ENCODE data around the gene CSNK2B.
"Not testable (repeated sequence)": the region's sequence is repeated elsewhere in the genome, so short reads cannot be mapped to it uniquely, and the experiment has no call there.

CSNK2B gene

DNA sequence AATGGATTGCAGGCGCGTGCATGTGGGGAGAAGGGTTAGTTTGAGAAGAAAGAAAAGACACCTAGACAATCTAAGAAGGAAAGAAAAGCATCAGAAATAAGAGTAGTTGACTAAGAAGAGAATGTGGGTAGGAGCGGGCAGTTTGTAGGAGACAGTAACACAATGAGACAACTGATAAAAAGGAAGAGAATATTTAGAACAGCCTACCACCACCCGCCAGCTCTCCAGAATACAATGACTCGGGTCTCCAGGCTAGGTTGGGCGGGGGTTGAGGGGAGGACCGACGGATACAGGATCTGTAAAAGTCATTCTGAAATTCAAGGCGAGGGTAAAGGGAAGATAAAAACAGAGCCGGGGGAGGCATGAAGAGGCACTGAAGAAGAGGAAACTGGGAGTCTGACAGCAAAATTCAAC lies 36.5 kb downstream of the CSNK2B start:
- Histone ChIP-seq H3K4me3 (ENCODE audit: low read depth in 1 of 2, low read length in 2 of 2) (peak overlapping the region; percentile 84 to 89), H3K9me3 (ENCODE audit: control insufficient read depth in 1 of 2, low read length in 2 of 2) (no peaks in the 10 kb centered on the region), H3K36me3 (ENCODE audit: control insufficient read depth in 1 of 2, insufficient read depth in 2 of 2, low read length in 2 of 2) (peaks cover 4 to 18% of the 10 kb centered on the region in 2 donors), H3K9ac (ENCODE audit: low read depth in 1 of 2, low read length in 2 of 2) (peak overlapping the region; percentile 89 to 97), H3K4me1 (ENCODE audit: control insufficient read depth in 1 of 2, insufficient read depth in 2 of 2, low read length in 2 of 2) (peaks cover 15% of the 10 kb centered on the region in 2 donors), H3K27ac (ENCODE audit: low read depth, low read length) (peak overlapping the region; percentile 98), H3K27me3 (ENCODE audit: control insufficient read depth in 1 of 2, insufficient read depth in 2 of 2, low read length in 2 of 2) (no peaks in the 10 kb centered on the region)

DNA sequence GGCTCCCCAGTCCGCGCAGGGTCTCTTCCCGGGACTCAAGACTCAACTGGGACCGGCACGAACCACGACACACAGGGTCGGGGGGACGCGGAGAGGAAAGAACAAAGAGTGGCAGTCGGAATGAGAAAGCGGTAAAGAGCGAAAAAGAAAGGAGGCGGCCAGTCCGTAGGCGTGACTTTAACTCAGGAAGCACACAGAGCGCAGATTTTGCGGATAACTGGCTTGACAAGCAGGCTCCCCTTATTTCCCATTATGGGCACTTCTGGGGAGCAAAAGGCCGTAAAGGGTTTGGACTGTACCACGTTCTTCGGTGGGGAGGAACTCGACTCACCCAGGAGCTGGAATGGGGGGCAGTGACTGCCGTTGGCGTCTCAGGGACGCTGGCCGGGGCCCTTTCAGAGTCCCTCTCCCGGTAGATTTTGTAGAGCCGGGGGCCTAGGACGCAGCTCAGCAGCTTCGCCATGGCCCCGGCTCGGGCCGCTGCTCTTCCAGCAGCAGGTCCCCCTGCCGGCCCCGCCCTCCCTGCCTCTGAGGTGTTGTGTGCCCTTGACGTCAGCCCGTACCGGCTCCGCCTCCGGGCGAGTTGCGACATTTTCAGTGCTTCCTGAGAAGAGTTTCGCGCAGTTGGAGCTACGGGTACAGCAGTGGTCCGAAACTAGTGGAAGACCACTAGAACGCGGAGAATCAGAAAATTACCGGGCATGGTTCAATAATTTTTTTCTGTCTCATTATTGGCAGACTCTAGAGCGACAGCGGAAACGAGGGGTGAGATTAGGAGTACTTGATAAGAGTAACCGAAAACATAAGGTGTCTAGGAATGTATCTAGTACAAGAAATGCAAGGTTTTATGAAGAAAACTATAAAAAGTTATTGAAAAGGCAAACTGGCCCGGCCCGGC lies 37.2 kb downstream of the CSNK2B start, which contains the start of gene ABHD16A:
ABHD16A (minus strand) TSS at position 506 of the 898 bp plus-strand sequence; CDS start at position 463, 43 bp downstream.
- peak within 1 kb of the TSS; percentile 84 to 89 for H3K4me3 ChIP-seq (ENCODE audit: low read depth in 1 of 2, low read length in 2 of 2)
- H3K27ac ChIP-seq (ENCODE audit: low read depth, low read length), result peak within 1 kb of the TSS; percentile 98
- peak within 1 kb of the TSS; percentile 89 to 97 for H3K9ac ChIP-seq (ENCODE audit: low read depth in 1 of 2, low read length in 2 of 2)
- peaks cover 15% of the 10 kb centered on the region in 2 donors for H3K4me1 ChIP-seq (ENCODE audit: control insufficient read depth in 1 of 2, insufficient read depth in 2 of 2, low read length in 2 of 2)
- peaks cover 0 to 13% of the 10 kb centered on the region in 2 donors for H3K36me3 ChIP-seq (ENCODE audit: control insufficient read depth in 1 of 2, insufficient read depth in 2 of 2, low read length in 2 of 2)
- H3K27me3 ChIP-seq (ENCODE audit: control insufficient read depth in 1 of 2, insufficient read depth in 2 of 2, low read length in 2 of 2), result no peaks in the 10 kb centered on the region
- H3K9me3 ChIP-seq (ENCODE audit: control insufficient read depth in 1 of 2, low read length in 2 of 2), result no peaks in the 10 kb centered on the region

- no peak overlapping the region for H3K4me3 ChIP-seq (ENCODE audit: low read depth in 1 of 2, low read length in 2 of 2)
- no peak overlapping the region for H3K27ac ChIP-seq (ENCODE audit: low read depth, low read length)
- no peak overlapping the region for H3K9ac ChIP-seq (ENCODE audit: low read depth in 1 of 2, low read length in 2 of 2)
- no peaks in the 10 kb centered on the region for H3K27me3 ChIP-seq (ENCODE audit: control insufficient read depth in 1 of 2, insufficient read depth in 2 of 2, low read length in 2 of 2)
- no peaks in the 10 kb centered on the region for H3K9me3 ChIP-seq (ENCODE audit: control insufficient read depth in 1 of 2, low read length in 2 of 2)
- H3K4me1 ChIP-seq (ENCODE audit: control insufficient read depth in 1 of 2, insufficient read depth in 2 of 2, low read length in 2 of 2), result peaks cover 13 to 16% of the 10 kb centered on the region in 2 donors
- peaks cover 0 to under 1% of the 10 kb centered on the region in 2 donors for H3K36me3 ChIP-seq (ENCODE audit: control insufficient read depth in 1 of 2, insufficient read depth in 2 of 2, low read length in 2 of 2)
These were observed 40.1 kb downstream of the CSNK2B start for GRCh38 chr6:31705931-31706330.

DNA sequence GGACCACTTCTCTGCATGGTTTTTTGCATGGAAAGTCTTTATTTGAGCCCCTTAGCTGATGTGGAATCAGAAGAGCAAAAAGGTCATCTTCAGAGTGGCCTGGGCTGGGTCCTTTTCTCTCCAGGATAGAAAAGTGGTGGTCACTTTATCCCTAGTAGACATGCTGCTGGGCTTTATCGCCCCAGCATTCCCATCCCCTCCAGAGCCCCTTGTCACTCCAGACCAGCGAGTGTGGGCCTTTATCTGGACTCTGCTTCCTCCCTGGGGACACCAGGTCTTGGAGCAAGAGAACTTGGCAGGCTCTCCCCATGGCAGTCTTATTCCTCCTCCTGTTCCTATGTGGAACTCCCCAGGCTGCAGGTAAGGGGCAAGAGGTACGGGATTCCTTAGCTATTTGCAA lies 40.7 kb downstream of the CSNK2B start, which contains the start of gene LY6G6F:
LY6G6F (plus strand) TSS at position 268 of the 400 bp plus-strand sequence; CDS start at position 309, 41 bp downstream.
- no peaks in the 10 kb centered on the region for H3K9me3 ChIP-seq (ENCODE audit: control insufficient read depth in 1 of 2, low read length in 2 of 2)
- no peak within 1 kb of the TSS for H3K4me3 ChIP-seq (ENCODE audit: low read depth in 1 of 2, low read length in 2 of 2)
- no peaks in the 10 kb centered on the region for H3K36me3 ChIP-seq (ENCODE audit: control insufficient read depth in 1 of 2, insufficient read depth in 2 of 2, low read length in 2 of 2)
- H3K9ac ChIP-seq (ENCODE audit: low read depth in 1 of 2, low read length in 2 of 2), result no peak within 1 kb of the TSS
- H3K27ac ChIP-seq (ENCODE audit: low read depth, low read length), result no peak within 1 kb of the TSS
- no peaks in the 10 kb centered on the region for H3K27me3 ChIP-seq (ENCODE audit: control insufficient read depth in 1 of 2, insufficient read depth in 2 of 2, low read length in 2 of 2)
- H3K4me1 ChIP-seq (ENCODE audit: control insufficient read depth in 1 of 2, insufficient read depth in 2 of 2, low read length in 2 of 2), result peaks cover 12 to 16% of the 10 kb centered on the region in 2 donors

DNA sequence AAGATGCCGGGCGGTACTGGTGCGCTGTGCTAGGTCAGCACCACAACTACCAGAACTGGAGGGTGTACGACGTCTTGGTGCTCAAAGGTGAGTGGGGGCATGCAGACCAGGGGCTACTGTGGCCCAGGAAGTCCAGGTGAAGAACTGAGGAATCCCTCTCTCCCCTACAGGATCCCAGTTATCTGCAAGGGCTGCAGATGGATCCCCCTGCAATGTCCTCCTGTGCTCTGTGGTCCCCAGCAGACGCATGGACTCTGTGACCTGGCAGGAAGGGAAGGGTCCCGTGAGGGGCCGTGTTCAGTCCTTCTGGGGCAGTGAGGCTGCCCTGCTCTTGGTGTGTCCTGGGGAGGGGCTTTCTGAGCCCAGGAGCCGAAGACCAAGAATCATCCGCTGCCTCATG lies 41.8 kb downstream of the CSNK2B start:
- H3K4me1 ChIP-seq (ENCODE audit: control insufficient read depth in 1 of 2, insufficient read depth in 2 of 2, low read length in 2 of 2), result peaks cover 10 to 18% of the 10 kb centered on the region in 2 donors
- H3K9ac ChIP-seq (ENCODE audit: low read depth in 1 of 2, low read length in 2 of 2), result no peak overlapping the region
- H3K4me3 ChIP-seq (ENCODE audit: low read depth in 1 of 2, low read length in 2 of 2), result no peak overlapping the region
- no peaks in the 10 kb centered on the region for H3K9me3 ChIP-seq (ENCODE audit: control insufficient read depth in 1 of 2, low read length in 2 of 2)
- H3K27ac ChIP-seq (ENCODE audit: low read depth, low read length), result no peak overlapping the region
- H3K27me3 ChIP-seq (ENCODE audit: control insufficient read depth in 1 of 2, insufficient read depth in 2 of 2, low read length in 2 of 2), result no peaks in the 10 kb centered on the region
- H3K36me3 ChIP-seq (ENCODE audit: control insufficient read depth in 1 of 2, insufficient read depth in 2 of 2, low read length in 2 of 2), result no peaks in the 10 kb centered on the region

- H3K36me3 ChIP-seq (ENCODE audit: control insufficient read depth in 1 of 2, insufficient read depth in 2 of 2, low read length in 2 of 2), result no peaks in the 10 kb centered on the region
- H3K9me3 ChIP-seq (ENCODE audit: control insufficient read depth in 1 of 2, low read length in 2 of 2), result no peaks in the 10 kb centered on the region
- H3K9ac ChIP-seq (ENCODE audit: low read depth in 1 of 2, low read length in 2 of 2), result no peak overlapping the region
- H3K4me1 ChIP-seq (ENCODE audit: control insufficient read depth in 1 of 2, insufficient read depth in 2 of 2, low read length in 2 of 2), result peaks cover 10 to 18% of the 10 kb centered on the region in 2 donors
- H3K4me3 ChIP-seq (ENCODE audit: low read depth in 1 of 2, low read length in 2 of 2), result no peak overlapping the region
- H3K27me3 ChIP-seq (ENCODE audit: control insufficient read depth in 1 of 2, insufficient read depth in 2 of 2, low read length in 2 of 2), result no peaks in the 10 kb centered on the region
- H3K27ac ChIP-seq (ENCODE audit: low read depth, low read length), result no peak overlapping the region
These were observed 42.3 kb downstream of the CSNK2B start for GRCh38 chr6:31708224-31708623.

DNA sequence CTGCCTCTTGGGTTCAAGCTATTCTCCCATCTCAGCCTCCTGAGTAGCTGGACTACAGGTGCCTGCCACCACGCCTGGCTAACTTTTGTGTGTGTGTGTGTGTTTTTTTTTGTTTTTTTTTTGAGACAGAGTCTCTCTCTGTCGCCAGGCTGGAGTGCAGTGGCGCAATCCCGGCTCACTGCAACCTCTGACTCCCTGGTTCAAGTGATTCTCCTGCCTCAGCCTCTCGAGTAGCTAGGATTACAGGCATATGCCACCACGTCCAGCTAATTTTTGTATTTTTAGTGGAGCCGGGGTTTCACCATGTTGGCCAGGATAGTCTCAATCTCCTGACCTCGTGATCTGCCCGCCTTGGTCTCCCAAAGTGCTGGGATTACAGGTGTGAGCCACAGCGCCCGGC lies 43.3 kb downstream of the CSNK2B start:
- H3K4me3 ChIP-seq (ENCODE audit: low read depth in 1 of 2, low read length in 2 of 2); H3K27ac ChIP-seq (ENCODE audit: low read depth, low read length); H3K27me3 ChIP-seq (ENCODE audit: control insufficient read depth in 1 of 2, insufficient read depth in 2 of 2, low read length in 2 of 2); H3K36me3 ChIP-seq (ENCODE audit: control insufficient read depth in 1 of 2, insufficient read depth in 2 of 2, low read length in 2 of 2); H3K9me3 ChIP-seq (ENCODE audit: control insufficient read depth in 1 of 2, low read length in 2 of 2); H3K9ac ChIP-seq (ENCODE audit: low read depth in 1 of 2, low read length in 2 of 2): not testable (repeated sequence)
- peaks cover 15 to 26% of the 10 kb centered on the region in 2 donors for H3K4me1 ChIP-seq (ENCODE audit: control insufficient read depth in 1 of 2, insufficient read depth in 2 of 2, low read length in 2 of 2)

GRCh38 chr6:31710523-31711219 lies 44.8 kb downstream of the CSNK2B start:
- Histone ChIP-seq H3K27me3 (ENCODE audit: control insufficient read depth in 1 of 2, insufficient read depth in 2 of 2, low read length in 2 of 2) (no peaks in the 10 kb centered on the region), H3K4me3 (ENCODE audit: low read depth in 1 of 2, low read length in 2 of 2) (no peak overlapping the region), H3K4me1 (ENCODE audit: control insufficient read depth in 1 of 2, insufficient read depth in 2 of 2, low read length in 2 of 2) (peaks cover 16 to 28% of the 10 kb centered on the region in 2 donors), H3K27ac (ENCODE audit: low read depth, low read length) (no peak overlapping the region), H3K9me3 (ENCODE audit: control insufficient read depth in 1 of 2, low read length in 2 of 2) (no peaks in the 10 kb centered on the region), H3K9ac (ENCODE audit: low read depth in 1 of 2, low read length in 2 of 2) (no peak overlapping the region), H3K36me3 (ENCODE audit: control insufficient read depth in 1 of 2, insufficient read depth in 2 of 2, low read length in 2 of 2) (no peaks in the 10 kb centered on the region)

- Histone ChIP-seq H3K27ac (ENCODE audit: low read depth, low read length) (no peak overlapping the region), H3K9ac (ENCODE audit: low read depth in 1 of 2, low read length in 2 of 2) (no peak overlapping the region), H3K27me3 (ENCODE audit: control insufficient read depth in 1 of 2, insufficient read depth in 2 of 2, low read length in 2 of 2) (no peaks in the 10 kb centered on the region), H3K36me3 (ENCODE audit: control insufficient read depth in 1 of 2, insufficient read depth in 2 of 2, low read length in 2 of 2) (no peaks in the 10 kb centered on the region), H3K9me3 (ENCODE audit: control insufficient read depth in 1 of 2, low read length in 2 of 2) (no peaks in the 10 kb centered on the region), H3K4me3 (ENCODE audit: low read depth in 1 of 2, low read length in 2 of 2) (no peak overlapping the region), H3K4me1 (ENCODE audit: control insufficient read depth in 1 of 2, insufficient read depth in 2 of 2, low read length in 2 of 2) (peaks cover 16 to 28% of the 10 kb centered on the region in 2 donors)
These were observed 45.4 kb downstream of the CSNK2B start for GRCh38 chr6:31711233-31711632.

GRCh38 chr6:31712296-31712695 lies 46.4 kb downstream of the CSNK2B start:
- Histone ChIP-seq H3K9ac (ENCODE audit: low read depth in 1 of 2, low read length in 2 of 2) (no peak overlapping the region), H3K4me1 (ENCODE audit: control insufficient read depth in 1 of 2, insufficient read depth in 2 of 2, low read length in 2 of 2) (peaks cover 16 to 28% of the 10 kb centered on the region in 2 donors), H3K27me3 (ENCODE audit: control insufficient read depth in 1 of 2, insufficient read depth in 2 of 2, low read length in 2 of 2) (no peaks in the 10 kb centered on the region), H3K4me3 (ENCODE audit: low read depth in 1 of 2, low read length in 2 of 2) (no peak overlapping the region), H3K27ac (ENCODE audit: low read depth, low read length) (no peak overlapping the region), H3K9me3 (ENCODE audit: control insufficient read depth in 1 of 2, low read length in 2 of 2) (no peaks in the 10 kb centered on the region), H3K36me3 (ENCODE audit: control insufficient read depth in 1 of 2, insufficient read depth in 2 of 2, low read length in 2 of 2) (no peaks in the 10 kb centered on the region)

Measured in duodenal mucosa (tissue), 2 donors.